AG09319 (cell line): Measurements from ENCODE around the gene BCAP31.

Source experiments
- DNase-seq: peaks from one replicate; pipeline ENCODE4 v3.0.0-alpha.2; 2010; ENCODE audit warnings: low read depth; ENCODE audit errors: extremely low read depth
- CTCF ChIP-seq: IDR thresholded peaks from 2 replicates; pipeline ENCODE4 v1.5.1; 2011; ENCODE audit warnings: low read depth, mild to moderate bottlenecking, inconsistent platforms, low read length, moderate library complexity

Gene BCAP31

GRCh38 chrX:153769865-153770600 lies 45.8 kb upstream of the BCAP31 start:
- DNase-seq, result no peak
- no peak for TF ChIP-seq CTCF

- TF ChIP-seq CTCF, result no peak
- DNase-seq, result no peak
These were observed 45.1 kb upstream of the BCAP31 start for GRCh38 chrX:153769158-153769864.

GRCh38 chrX:153768311-153769157 lies 44.3 kb upstream of the BCAP31 start:
- no peak for DNase-seq
- TF ChIP-seq CTCF, result no peak

GRCh38 chrX:153767674-153768055 lies 43.5 kb upstream of the BCAP31 start:
- DNase-seq, result no peak
- TF ChIP-seq CTCF, result no peak

GRCh38 chrX:153766871-153767673 lies 42.9 kb upstream of the BCAP31 start:
- no peak for DNase-seq
- no peak for TF ChIP-seq CTCF

GRCh38 chrX:153766098-153766817 lies 42.1 kb upstream of the BCAP31 start:
- peak; percentile 15 for DNase-seq
- TF ChIP-seq CTCF, result no peak
